Activated T-helper 9 cell treated with anti-CD3 and anti-CD28 coated beads, Interleukin-2, amount 50 U/mL, for 16 hours (primary cell): ENCODE data around the gene MAP1A.

Experiments used
- DNase-seq: peaks from one replicate; pipeline ENCODE4 v3.0.0-alpha.2; 2020; ENCODE audit warnings: low read depth

Gene MAP1A

GRCh38 chr15:43511012-43511885, 6.2 kb upstream of the MAP1A start:
- DNase-seq: no peak

GRCh38 chr15:43513550-43513949, 3.9 kb upstream of the MAP1A start:
- no peak for DNase-seq

GRCh38 chr15:43514241-43515057, 3.0 kb upstream of the MAP1A start:
- DNase-seq: no peak

- DNase-seq: no peak
Observed at GRCh38 chr15:43515741-43516140, 1.7 kb upstream of the MAP1A start.

GRCh38 chr15:43516185-43516584, 1.2 kb upstream of the MAP1A start:
- no peak for DNase-seq

GRCh38 chr15:43516801-43517353, 531 bp upstream of the MAP1A start:
- DNase-seq: no peak

- no peak for DNase-seq
Observed at GRCh38 chr15:43518197-43518761, 871 bp downstream of the MAP1A start.

GRCh38 chr15:43519196-43519595, 1.8 kb downstream of the MAP1A start:
- DNase-seq: no peak

- no peak for DNase-seq
Observed at GRCh38 chr15:43520138-43520537, 2.7 kb downstream of the MAP1A start.

GRCh38 chr15:43521419-43521818, 4.0 kb downstream of the MAP1A start:
- no peak for DNase-seq

- DNase-seq: no peak
Observed at GRCh38 chr15:43522247-43522646, 4.8 kb downstream of the MAP1A start.

GRCh38 chr15:43523646-43524045, 6.2 kb downstream of the MAP1A start:
- no peak for DNase-seq

GRCh38 chr15:43524254-43524845, 6.9 kb downstream of the MAP1A start:
- DNase-seq: no peak

GRCh38 chr15:43525131-43525530, 7.7 kb downstream of the MAP1A start:
- DNase-seq: no peak

GRCh38 chr15:43526261-43526930, 9.0 kb downstream of the MAP1A start:
- no peak for DNase-seq

- DNase-seq: no peak
Observed at GRCh38 chr15:43527016-43527801, 9.8 kb downstream of the MAP1A start.

- no peak for DNase-seq
Observed at GRCh38 chr15:43527802-43528541, 10.6 kb downstream of the MAP1A start.

- DNase-seq: no peak
Observed at GRCh38 chr15:43528542-43529007, 11.2 kb downstream of the MAP1A start.

GRCh38 chr15:43529141-43529540, 11.7 kb downstream of the MAP1A start:
- DNase-seq: no peak
